ENCODE data around the gene ZFAND3. TPM values are rescaled to one million over a fixed set of nuclear protein-coding genes. Genes with fewer than 3 reads are reported as not detected.
"Not testable (repeated sequence)": the region's sequence is repeated elsewhere in the genome, so short reads cannot be mapped to it uniquely, and the experiment has no call there.

The ZFAND3 gene
- total and polyA plus RNA-seq, 2 donors (not counting 1 experiment from before 2014, with no cell fraction given): 21.5 to 40.8 TPM

- no peaks in the 10 kb centered on the region for H3K9me3 ChIP-seq (ENCODE audit: control insufficient read depth, insufficient read depth, low read depth, low read length)
- H3K27ac ChIP-seq (ENCODE audit: insufficient read depth, low read length): no peak overlapping the region
- H3K4me3 ChIP-seq (replicated peaks in 1 of 4; ENCODE audit: control extremely low read depth in 1 of 4, insufficient read depth in 1 of 4, low read depth in 3 of 4, low read length in 4 of 4): no peak overlapping the region
- H3K27me3 ChIP-seq (ENCODE audit: control insufficient read depth, insufficient read depth, low read length): no peaks in the 10 kb centered on the region
- DNase-seq (ENCODE audit: low read depth in 2 of 2): peak; percentile 14 to 19
- H2AFZ ChIP-seq (ENCODE audit: low read length): no peak overlapping the region
- peaks cover 70% of the 10 kb centered on the region for H3K79me2 ChIP-seq (ENCODE audit: control insufficient read depth, insufficient read depth, low read length)
- peak overlapping the region; percentile 3 for H3K4me2 ChIP-seq (ENCODE audit: extremely low read depth, insufficient read depth, low read length)
- H3K36me3 ChIP-seq (ENCODE audit: control insufficient read depth, insufficient read depth, low read length): no peaks in the 10 kb centered on the region
- no peak for TF ChIP-seq EZH2 (IDR thresholded peaks at IDR 0.05; ENCODE audit: low read length, missing control alignments)
- TF ChIP-seq CTCF (conservative IDR thresholded peaks at IDR 0.05 in 1 of 2, IDR thresholded peaks at IDR 0.05 in 1 of 2; ENCODE audit: low read depth in 1 of 2, low read length in 2 of 2): no peak
- no peak overlapping the region for H3K9ac ChIP-seq (ENCODE audit: insufficient read depth, low read length)
- H3K4me1 ChIP-seq (ENCODE audit: control insufficient read depth, extremely low read depth, insufficient read depth, low read length): peaks cover 9% of the 10 kb centered on the region
- peaks cover 6% of the 10 kb centered on the region for H4K20me1 ChIP-seq (ENCODE audit: control insufficient read depth, extremely low read depth, insufficient read depth, low read length)
Observed at GRCh38 chr6:37877373-37878149, 58.0 kb downstream of the ZFAND3 start.

GRCh38 chr6:37878150-37878710, 58.7 kb downstream of the ZFAND3 start:
- Histone ChIP-seq H3K9ac (ENCODE audit: insufficient read depth, low read length) (no peak overlapping the region), H4K20me1 (ENCODE audit: control insufficient read depth, extremely low read depth, insufficient read depth, low read length) (peaks cover 8% of the 10 kb centered on the region), H3K4me2 (ENCODE audit: extremely low read depth, insufficient read depth, low read length) (no peak overlapping the region), H2AFZ (ENCODE audit: low read length) (no peak overlapping the region), H3K4me3 (replicated peaks in 1 of 4; ENCODE audit: control extremely low read depth in 1 of 4, insufficient read depth in 1 of 4, low read depth in 3 of 4, low read length in 4 of 4) (no peak overlapping the region), H3K27ac (ENCODE audit: insufficient read depth, low read length) (no peak overlapping the region), H3K4me1 (ENCODE audit: control insufficient read depth, extremely low read depth, insufficient read depth, low read length) (peaks cover 9% of the 10 kb centered on the region), H3K27me3 (ENCODE audit: control insufficient read depth, insufficient read depth, low read length) (no peaks in the 10 kb centered on the region), H3K9me3 (ENCODE audit: control insufficient read depth, insufficient read depth, low read depth, low read length) (no peaks in the 10 kb centered on the region), H3K79me2 (ENCODE audit: control insufficient read depth, insufficient read depth, low read length) (peaks cover 68% of the 10 kb centered on the region), H3K36me3 (ENCODE audit: control insufficient read depth, insufficient read depth, low read length) (no peaks in the 10 kb centered on the region)
- peak in 1 of 2 donors; percentile 45 for DNase-seq (ENCODE audit: low read depth in 2 of 2)
- TF ChIP-seq EZH2 (IDR thresholded peaks at IDR 0.05; ENCODE audit: low read length, missing control alignments): no peak
- TF ChIP-seq CTCF (conservative IDR thresholded peaks at IDR 0.05 in 1 of 2, IDR thresholded peaks at IDR 0.05 in 1 of 2; ENCODE audit: low read depth in 1 of 2, low read length in 2 of 2): no peak

- H3K9ac ChIP-seq (ENCODE audit: insufficient read depth, low read length); H3K4me3 ChIP-seq (replicated peaks in 1 of 4; ENCODE audit: control extremely low read depth in 1 of 4, insufficient read depth in 1 of 4, low read depth in 3 of 4, low read length in 4 of 4); H3K4me1 ChIP-seq (ENCODE audit: control insufficient read depth, extremely low read depth, insufficient read depth, low read length); H3K27me3 ChIP-seq (ENCODE audit: control insufficient read depth, insufficient read depth, low read length); H3K36me3 ChIP-seq (ENCODE audit: control insufficient read depth, insufficient read depth, low read length); DNase-seq (ENCODE audit: low read depth in 2 of 2); H3K27ac ChIP-seq (ENCODE audit: insufficient read depth, low read length); H2AFZ ChIP-seq (ENCODE audit: low read length); H3K4me2 ChIP-seq (ENCODE audit: extremely low read depth, insufficient read depth, low read length); H3K9me3 ChIP-seq (ENCODE audit: control insufficient read depth, insufficient read depth, low read depth, low read length); H4K20me1 ChIP-seq (ENCODE audit: control insufficient read depth, extremely low read depth, insufficient read depth, low read length): not testable (repeated sequence)
- peaks cover 64% of the 10 kb centered on the region for H3K79me2 ChIP-seq (ENCODE audit: control insufficient read depth, insufficient read depth, low read length)
Observed at GRCh38 chr6:37880602-37881001, 61.1 kb downstream of the ZFAND3 start.

Data from fibroblast of lung (primary cell).